Activated CD8-positive, alpha-beta T cell treated with anti-CD3 and anti-CD28 coated beads, Interleukin-2, amount 10 ng/mL, durations not matched to agents 7 days and 5 days (primary cell): ENCODE results near the gene ETV6. TPM values are rescaled to one million over a fixed set of nuclear protein-coding genes. Genes with fewer than 3 reads are reported as not detected.

ENCODE experiments used
- ATAC-seq: fragments of 150-1000 bp; cut with Tn5 transposase; one replicate; pipeline ENCODE4 v1.10.0; 2021; ENCODE audit warnings: moderate library complexity
- CTCF ChIA-PET: fragments of 350-600 bp; sonication (Branson Sonifier 250); formaldehyde crosslinking; loops from one replicate; lab custom pipeline; 2021; ENCODE audit warnings: antibody characterized with exemption; lab: Charles Lee
- POLR2A ChIA-PET: fragments of 350-600 bp; sonication (Branson Sonifier 250); formaldehyde crosslinking; loops from one replicate; lab custom pipeline; 2021; ENCODE audit warnings: antibody characterized with exemption; lab: Charles Lee
- DNase-seq: peaks from one replicate; pipeline ENCODE4 v3.0.0-alpha.2; 2020
- H3K27ac Mint-ChIP-seq: one replicate; pipeline ENCODE4 v1.8.0; 2021; ENCODE audit warnings: mild to moderate bottlenecking, mixed read lengths
- H3K27me3 Mint-ChIP-seq: one replicate; pipeline ENCODE4 v1.8.0; 2021; ENCODE audit warnings: low read depth, mixed read lengths
- H3K36me3 Mint-ChIP-seq: one replicate; pipeline ENCODE4 v1.8.0; 2021; ENCODE audit warnings: low read depth, mixed read lengths
- H3K4me1 Mint-ChIP-seq: one replicate; pipeline ENCODE4 v1.8.0; 2021; ENCODE audit warnings: low read depth, mixed read lengths
- H3K4me3 Mint-ChIP-seq: one replicate; pipeline ENCODE4 v1.8.0; 2021; ENCODE audit warnings: mild to moderate bottlenecking, mixed read lengths
- H3K9me3 Mint-ChIP-seq: one replicate; pipeline ENCODE4 v1.8.0; 2022; ENCODE audit warnings: mixed read lengths; ENCODE audit not compliant: insufficient read depth
- total RNA-seq, 2 experiments: library from RNA; stranded (reverse); gene quantifications; one replicate each; pipeline ENCODE4 v1.2.3, GENCODE V29; 2021

Gene ETV6
- total RNA-seq, 2 experiments from 2014 or later: 22.1 to 26.1 TPM

DNA sequence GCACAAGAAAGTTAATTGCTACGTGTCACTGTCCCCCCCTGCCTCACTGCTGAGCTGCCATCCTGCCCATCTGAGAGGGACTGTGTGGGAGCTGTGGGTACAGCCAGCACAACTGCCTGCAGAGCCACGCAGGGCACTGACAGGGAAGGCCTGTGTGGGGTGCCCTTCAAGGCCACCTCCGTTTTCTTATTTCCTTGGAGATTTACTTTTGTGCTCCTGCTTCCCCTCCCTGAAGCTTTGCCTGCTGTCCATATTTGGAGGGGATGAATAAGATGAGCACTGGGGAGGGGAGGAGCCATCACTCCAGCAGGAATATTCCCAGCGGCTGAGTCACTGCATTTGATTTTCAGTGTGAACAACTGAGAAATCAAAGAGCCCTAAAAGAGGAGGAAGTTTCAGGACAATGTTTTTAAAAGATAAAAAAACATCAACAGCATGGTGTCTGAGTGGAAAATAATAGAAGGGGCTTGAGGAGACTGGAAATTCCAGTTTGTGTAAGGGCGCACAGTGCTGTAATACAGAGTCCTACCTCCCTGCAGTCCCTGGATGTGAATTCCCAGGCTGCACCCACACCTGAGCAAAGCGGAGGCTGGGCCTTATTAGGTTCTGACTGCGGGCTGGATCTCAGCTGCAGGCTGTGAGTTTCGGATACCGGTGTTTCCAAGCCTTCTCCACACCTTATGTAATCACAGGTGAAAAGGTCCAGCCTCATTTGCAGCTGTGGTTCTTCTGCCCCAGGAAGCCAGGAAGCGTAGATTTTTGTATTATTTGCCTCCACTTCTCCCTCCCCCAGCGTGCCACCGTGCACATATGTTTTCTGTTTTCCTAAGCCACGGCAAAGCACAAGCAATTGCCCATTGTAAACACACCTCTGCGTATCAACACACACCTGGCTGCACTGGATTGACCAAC lies 228.7 kb downstream of the ETV6 start:
- CTCF ChIA-PET: interaction anchor here (2.1 to 3.7 kb wide), 2 partner anchors 155 kb away, joined by 4 to 14 read pairs; no protein-coding TSS in a partner anchor
- Mint-ChIP-seq H3K4me3 (no peak overlapping the region), H3K9me3 (no peaks in the 10 kb centered on the region), H3K36me3 (peaks cover 23% of the 10 kb centered on the region), H3K27me3 (no peaks in the 10 kb centered on the region), H3K27ac (no peak overlapping the region), H3K4me1 (peaks cover 24% of the 10 kb centered on the region)
- POLR2A ChIA-PET: interaction anchor here (0.6 kb wide), 1 partner anchor 744 kb away, joined by 3 read pairs; no protein-coding TSS in a partner anchor
- no peak for DNase-seq
- ATAC-seq: no peak

DNA sequence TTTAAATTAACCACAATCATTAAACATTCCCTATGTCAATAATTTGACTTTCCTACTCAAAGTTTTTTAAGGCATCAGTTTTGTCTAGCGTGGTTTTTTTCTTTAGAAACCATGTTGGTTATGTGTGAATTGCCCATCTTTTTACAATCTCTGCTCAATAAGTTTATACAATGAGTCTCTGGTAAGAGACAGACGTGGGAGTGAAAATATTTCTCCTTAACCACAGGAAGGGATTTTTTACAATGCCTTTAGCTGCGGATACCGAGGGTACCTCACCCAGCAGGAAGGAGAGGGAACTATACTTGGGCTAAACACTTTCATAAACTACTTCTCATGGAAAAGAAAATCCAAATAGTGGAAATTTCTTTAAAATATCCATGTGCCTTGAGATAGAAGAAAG lies 229.8 kb downstream of the ETV6 start:
- no peak for ATAC-seq
- CTCF ChIA-PET: interaction anchor here (2.1 kb wide), 1 partner anchor 154 kb away, joined by 4 read pairs; no protein-coding TSS in a partner anchor
- Mint-ChIP-seq H3K27me3 (no peaks in the 10 kb centered on the region), H3K27ac (no peak overlapping the region), H3K36me3 (peaks cover 29% of the 10 kb centered on the region), H3K4me1 (peaks cover 32% of the 10 kb centered on the region), H3K9me3 (no peaks in the 10 kb centered on the region), H3K4me3 (no peak overlapping the region)
- POLR2A ChIA-PET: no interaction called here
- no peak for DNase-seq

DNA sequence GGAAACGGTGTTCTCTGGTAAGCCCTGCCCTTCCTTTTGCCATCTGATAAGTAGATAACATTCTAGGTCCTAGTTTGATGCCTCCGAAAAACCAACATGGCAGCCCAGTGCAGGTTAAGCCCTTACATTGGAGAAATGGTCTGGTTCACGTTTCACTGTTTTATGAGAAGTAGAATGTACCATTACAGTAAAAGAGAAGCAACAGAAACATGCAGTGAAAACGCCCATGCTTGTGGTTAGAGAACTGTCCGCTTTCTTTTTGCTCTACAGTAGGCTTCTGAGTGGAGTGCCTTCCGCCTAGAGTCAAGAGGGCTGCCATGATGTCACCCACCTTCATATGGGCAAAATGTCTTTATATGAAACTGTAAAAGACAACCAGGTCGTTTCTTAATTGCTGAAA lies 230.9 kb downstream of the ETV6 start:
- Mint-ChIP-seq H3K4me3 (no peak overlapping the region), H3K4me1 (peaks cover 27% of the 10 kb centered on the region), H3K9me3 (no peaks in the 10 kb centered on the region), H3K27me3 (no peaks in the 10 kb centered on the region), H3K27ac (no peak overlapping the region), H3K36me3 (peaks cover 30% of the 10 kb centered on the region)
- ATAC-seq: no peak
- DNase-seq: no peak
- ChIA-PET CTCF (interaction anchor here (0.6 to 2.1 kb wide), 2 partner anchors 133 to 153 kb away, joined by 3 to 4 read pairs; no protein-coding TSS in a partner anchor), POLR2A (no interaction called here)

DNA sequence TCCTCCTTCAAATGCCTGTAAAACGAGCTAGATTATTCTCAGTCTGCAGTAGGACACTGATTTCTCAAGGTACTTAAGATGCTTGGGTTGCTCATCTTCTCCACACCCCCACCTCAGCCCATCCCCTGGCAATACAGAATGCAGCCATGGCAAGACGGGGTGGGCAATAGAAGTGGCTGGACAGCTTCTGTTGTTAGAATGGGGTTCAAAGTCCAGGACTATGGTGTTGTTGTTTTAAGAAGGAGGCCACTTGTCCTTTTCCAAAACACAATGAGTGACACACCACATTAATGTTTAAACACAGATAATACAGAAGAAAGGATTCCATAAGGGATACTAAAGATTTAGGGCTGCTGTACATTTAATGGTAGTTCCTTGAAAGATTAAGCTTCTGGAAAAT lies 232.4 kb downstream of the ETV6 start:
- no peak for DNase-seq
- CTCF ChIA-PET: interaction anchor here (1.7 kb wide), 1 partner anchor 151 kb away, joined by 4 read pairs; no protein-coding TSS in a partner anchor
- no peak overlapping the region for H3K27ac Mint-ChIP-seq
- no peak overlapping the region for H3K4me3 Mint-ChIP-seq
- POLR2A ChIA-PET: no interaction called here
- H3K36me3 Mint-ChIP-seq: peaks cover 37% of the 10 kb centered on the region
- H3K9me3 Mint-ChIP-seq: no peaks in the 10 kb centered on the region
- no peaks in the 10 kb centered on the region for H3K27me3 Mint-ChIP-seq
- peaks cover 14% of the 10 kb centered on the region for H3K4me1 Mint-ChIP-seq
- no peak for ATAC-seq

DNA sequence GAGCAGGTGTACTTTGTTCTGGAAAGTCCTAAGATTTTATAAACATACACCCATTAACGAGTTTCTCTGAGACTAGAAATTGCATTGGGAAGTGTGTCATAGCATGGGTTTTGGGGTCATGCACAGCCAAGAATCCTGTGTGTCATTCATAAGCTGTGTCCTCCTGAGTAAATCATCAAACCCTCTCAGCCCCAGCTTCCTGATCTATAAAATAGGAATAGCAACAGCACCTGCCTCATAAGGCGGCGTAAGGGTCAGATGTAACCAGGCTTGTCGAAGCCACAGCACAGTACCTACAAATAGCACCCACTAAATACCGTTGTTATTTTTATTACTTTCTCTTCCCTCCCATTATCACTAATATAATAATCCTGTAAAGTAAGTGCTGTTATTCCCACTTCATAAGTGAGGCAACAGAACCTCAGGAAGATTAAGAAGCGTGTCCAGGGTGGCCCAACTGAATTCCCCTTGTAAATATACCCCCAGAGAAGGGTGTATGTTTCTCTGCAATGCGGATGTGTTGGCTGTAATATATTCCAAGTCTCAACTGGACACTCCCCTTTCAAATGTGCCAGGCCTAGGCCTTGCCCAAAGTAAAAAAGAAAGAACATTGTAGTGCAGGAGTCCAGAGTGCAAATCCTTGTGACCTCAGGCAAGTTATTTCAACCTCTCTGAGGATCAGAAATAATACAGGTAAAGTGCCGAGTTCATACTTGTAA lies 233.0 kb downstream of the ETV6 start:
- ChIA-PET POLR2A (no interaction called here), CTCF (interaction anchor here (1.7 kb wide), 1 partner anchor 150 kb away, joined by 4 read pairs; no protein-coding TSS in a partner anchor)
- H3K4me3 Mint-ChIP-seq: no peak overlapping the region
- H3K4me1 Mint-ChIP-seq: peaks cover 11% of the 10 kb centered on the region
- DNase-seq (no peak), ATAC-seq (no peak)
- H3K36me3 Mint-ChIP-seq: peaks cover 43% of the 10 kb centered on the region
- H3K9me3 Mint-ChIP-seq: no peaks in the 10 kb centered on the region
- H3K27me3 Mint-ChIP-seq: no peaks in the 10 kb centered on the region
- H3K27ac Mint-ChIP-seq: no peak overlapping the region

DNA sequence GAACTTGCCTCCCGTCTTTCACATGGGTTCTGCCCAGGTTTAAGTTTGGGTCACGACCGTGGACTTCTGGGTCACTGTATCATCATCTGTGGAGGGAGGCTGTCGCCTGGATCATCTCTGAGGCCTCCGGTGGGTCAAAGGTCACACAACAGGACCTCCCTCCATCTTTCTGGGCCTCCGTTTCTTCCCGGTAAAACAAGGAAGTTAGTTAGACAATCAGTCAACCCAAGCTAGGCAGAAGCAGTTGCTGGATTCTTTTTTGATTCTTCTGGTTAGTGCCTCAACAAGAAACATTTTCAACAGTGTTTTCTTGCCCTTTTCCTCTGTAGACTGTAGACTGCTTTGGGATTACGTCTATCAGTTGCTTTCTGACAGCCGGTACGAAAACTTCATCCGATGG lies 234.6 kb downstream of the ETV6 start:
- Mint-ChIP-seq H3K36me3 (peaks cover 53% of the 10 kb centered on the region), H3K27ac (peak overlapping the region; percentile 56), H3K27me3 (no peaks in the 10 kb centered on the region), H3K9me3 (no peaks in the 10 kb centered on the region), H3K4me3 (no peak overlapping the region), H3K4me1 (peaks cover 12% of the 10 kb centered on the region)
- ChIA-PET CTCF (no interaction called here), POLR2A (no interaction called here)
- DNase-seq (no peak), ATAC-seq (no peak)

DNA sequence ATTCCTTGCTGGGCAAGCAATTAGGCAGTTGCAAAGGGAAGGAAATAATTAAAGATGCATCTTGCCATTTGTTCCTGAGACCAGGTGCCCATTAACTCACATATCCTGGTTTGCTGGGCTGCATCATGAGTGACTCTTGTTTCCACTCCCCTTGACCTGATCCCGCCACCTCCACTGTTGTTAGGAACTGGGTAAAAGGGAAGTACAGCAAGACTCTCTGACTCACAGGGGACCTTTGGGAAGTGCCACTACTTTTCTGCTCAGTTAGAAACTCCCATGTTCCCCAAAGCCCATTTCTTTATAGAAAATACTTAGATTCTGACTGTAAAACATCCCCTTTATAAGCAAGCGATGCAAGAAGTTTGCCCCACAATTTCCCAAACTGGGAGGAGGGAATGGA lies 235.2 kb downstream of the ETV6 start:
- Mint-ChIP-seq H3K9me3 (no peaks in the 10 kb centered on the region), H3K4me3 (no peak overlapping the region), H3K4me1 (peaks cover 18% of the 10 kb centered on the region), H3K27ac (no peak overlapping the region), H3K36me3 (peaks cover 57% of the 10 kb centered on the region), H3K27me3 (no peaks in the 10 kb centered on the region)
- ChIA-PET CTCF (no interaction called here), POLR2A (no interaction called here)
- ATAC-seq (no peak), DNase-seq (no peak)

DNA sequence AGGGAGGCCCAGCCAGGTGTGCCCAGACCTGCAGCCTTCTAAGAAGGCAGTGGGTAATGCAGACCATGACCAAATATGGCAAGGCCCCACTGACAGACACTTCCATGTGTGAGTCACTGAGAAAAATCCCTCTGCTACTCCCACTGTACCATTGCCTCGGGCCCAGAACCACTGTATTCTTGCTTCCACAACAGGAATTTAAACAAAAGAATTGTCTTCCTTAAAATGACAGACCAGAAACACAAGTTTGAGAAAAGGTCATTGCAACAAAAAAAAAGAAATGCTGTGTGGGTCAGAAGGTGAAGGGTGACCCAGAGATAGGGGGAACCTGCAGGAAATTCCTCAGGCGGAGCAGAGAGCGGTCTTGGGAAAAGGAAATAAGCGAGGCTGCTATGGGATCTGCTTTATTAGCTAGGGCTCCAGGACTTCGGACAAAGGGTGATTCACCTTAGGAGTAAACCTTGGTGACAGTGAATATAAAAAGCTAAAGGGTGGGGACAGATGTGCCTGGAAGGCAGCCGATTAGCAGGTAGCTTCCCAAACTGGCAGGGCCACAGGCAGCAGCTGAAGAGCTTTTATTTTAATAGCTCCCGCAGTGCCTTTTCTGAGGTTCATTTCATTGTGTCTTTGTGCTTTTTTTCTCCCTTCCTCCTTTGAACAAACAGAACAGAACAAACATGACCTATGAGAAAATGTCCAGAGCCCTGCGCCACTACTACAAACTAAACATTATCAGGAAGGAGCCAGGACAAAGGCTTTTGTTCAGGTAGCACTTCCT lies 236.0 kb downstream of the ETV6 start:
- CTCF ChIA-PET: no interaction called here
- H3K27ac Mint-ChIP-seq: no peak overlapping the region

DNA sequence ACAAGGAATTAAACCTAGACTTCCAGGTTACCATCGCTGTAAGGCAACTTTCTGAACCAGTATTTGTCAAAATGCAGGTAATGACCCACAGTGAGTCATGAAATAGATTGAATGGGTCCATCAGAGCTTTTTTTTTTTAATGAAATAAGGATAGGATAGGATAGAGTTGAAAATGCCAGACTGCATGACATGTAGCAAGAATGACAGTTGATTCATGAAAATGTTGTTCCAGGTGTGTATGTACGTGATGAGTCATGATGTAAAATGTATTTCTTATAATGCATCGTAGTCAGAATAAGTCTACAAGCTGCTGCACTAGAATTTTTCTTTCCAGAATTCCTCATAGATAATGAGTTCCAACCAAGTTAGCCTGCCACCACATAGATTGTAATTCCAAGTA lies 236.9 kb downstream of the ETV6 start:
- DNase-seq: no peak
- Mint-ChIP-seq H3K27me3 (no peaks in the 10 kb centered on the region), H3K4me1 (peaks cover 24% of the 10 kb centered on the region), H3K9me3 (no peaks in the 10 kb centered on the region), H3K4me3 (no peak overlapping the region), H3K27ac (no peak overlapping the region), H3K36me3 (peaks cover 59% of the 10 kb centered on the region)
- ChIA-PET CTCF (no interaction called here), POLR2A (no interaction called here)
- no peak for ATAC-seq

More for the DNA sequence above, 236.0 kb downstream of the ETV6 start:
- POLR2A ChIA-PET: no interaction called here
- Mint-ChIP-seq H3K36me3 (peaks cover 53% of the 10 kb centered on the region), H3K27me3 (no peaks in the 10 kb centered on the region), H3K4me1 (peaks cover 22% of the 10 kb centered on the region), H3K9me3 (no peaks in the 10 kb centered on the region), H3K4me3 (no peak overlapping the region)
- DNase-seq (no peak), ATAC-seq (no peak)

DNA sequence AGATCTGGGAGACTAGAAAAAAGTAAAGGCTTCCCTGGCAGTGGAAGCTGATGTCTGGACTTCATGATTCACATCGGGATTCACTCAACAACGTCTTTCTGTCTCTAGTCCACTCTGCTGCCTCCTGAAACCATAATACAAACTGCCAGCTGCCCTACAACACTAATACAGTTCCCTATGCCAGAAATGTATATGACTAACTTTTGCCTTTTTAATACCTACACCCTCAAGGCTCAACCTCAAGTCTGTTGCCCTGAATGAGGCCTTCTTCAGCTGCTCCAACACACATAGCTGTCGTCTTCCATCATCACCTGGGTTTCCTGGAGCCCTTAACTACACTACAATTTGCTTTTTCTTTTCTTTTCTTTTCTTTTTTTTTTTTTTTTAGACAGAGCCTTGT lies 238.6 kb downstream of the ETV6 start:
- ChIA-PET POLR2A (no interaction called here), CTCF (no interaction called here)
- H3K4me3 Mint-ChIP-seq: no peak overlapping the region
- H3K9me3 Mint-ChIP-seq: no peaks in the 10 kb centered on the region
- H3K36me3 Mint-ChIP-seq: peaks cover 69% of the 10 kb centered on the region
- ATAC-seq (no peak), DNase-seq (no peak)
- no peaks in the 10 kb centered on the region for H3K27me3 Mint-ChIP-seq
- no peak overlapping the region for H3K27ac Mint-ChIP-seq
- peaks cover 21% of the 10 kb centered on the region for H3K4me1 Mint-ChIP-seq

DNA sequence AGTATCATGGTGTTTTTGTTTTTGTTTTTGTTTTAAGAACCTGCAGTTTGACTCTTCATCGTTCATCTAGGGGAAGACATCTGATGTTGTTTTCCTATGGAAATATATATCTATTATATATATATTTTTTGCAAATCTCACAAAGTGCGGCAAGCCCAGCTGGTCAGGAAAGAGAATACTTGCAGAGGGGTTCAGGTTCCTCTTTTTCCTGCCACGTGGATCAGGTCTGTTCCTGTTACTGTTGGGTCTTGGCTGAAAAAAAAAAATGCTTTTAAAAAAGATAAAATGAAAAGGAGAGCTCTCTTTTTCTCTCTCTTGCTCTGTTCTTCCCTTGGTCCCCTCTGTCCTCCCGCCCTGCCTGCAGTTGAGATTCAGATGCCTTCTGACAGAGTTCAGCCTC lies 241.9 kb downstream of the ETV6 start:
- H3K27ac Mint-ChIP-seq: no peak overlapping the region
- H3K36me3 Mint-ChIP-seq: peaks cover 50% of the 10 kb centered on the region
- ChIA-PET POLR2A (no interaction called here), CTCF (no interaction called here)
- no peak for DNase-seq
- no peaks in the 10 kb centered on the region for H3K27me3 Mint-ChIP-seq
- no peaks in the 10 kb centered on the region for H3K9me3 Mint-ChIP-seq
- H3K4me1 Mint-ChIP-seq: peaks cover 27% of the 10 kb centered on the region
- ATAC-seq: no peak
- H3K4me3 Mint-ChIP-seq: no peak overlapping the region
